ENCODE results near the gene ACE2.

DNA sequence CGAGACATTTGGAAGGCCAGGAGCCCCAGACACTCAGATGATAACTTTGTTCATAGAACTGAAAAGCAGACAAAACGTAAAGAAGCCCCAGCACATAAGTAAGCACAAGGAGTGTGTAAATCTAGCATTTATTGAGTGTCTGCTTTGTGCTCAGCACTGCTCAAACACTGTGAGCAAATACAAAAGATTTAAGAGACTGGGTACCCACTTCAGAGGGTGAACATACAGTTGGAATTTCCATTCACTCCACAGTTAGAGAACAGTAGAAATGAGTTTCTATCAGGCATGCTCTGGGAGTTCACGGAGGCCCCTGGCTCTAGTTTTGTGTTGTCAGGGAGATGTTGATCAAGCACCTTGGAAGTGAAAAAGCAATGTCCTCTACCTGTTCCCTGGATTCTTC, 39.8 kb downstream of the ACE2 start:
- no peak for TF ChIP-seq EZH2 (IDR thresholded peaks at IDR 0.05; ENCODE audit: borderline replicate concordance, insufficient read depth, low read depth, low read length, poor library complexity, severe bottlenecking)
- TF ChIP-seq, protein P1, sequence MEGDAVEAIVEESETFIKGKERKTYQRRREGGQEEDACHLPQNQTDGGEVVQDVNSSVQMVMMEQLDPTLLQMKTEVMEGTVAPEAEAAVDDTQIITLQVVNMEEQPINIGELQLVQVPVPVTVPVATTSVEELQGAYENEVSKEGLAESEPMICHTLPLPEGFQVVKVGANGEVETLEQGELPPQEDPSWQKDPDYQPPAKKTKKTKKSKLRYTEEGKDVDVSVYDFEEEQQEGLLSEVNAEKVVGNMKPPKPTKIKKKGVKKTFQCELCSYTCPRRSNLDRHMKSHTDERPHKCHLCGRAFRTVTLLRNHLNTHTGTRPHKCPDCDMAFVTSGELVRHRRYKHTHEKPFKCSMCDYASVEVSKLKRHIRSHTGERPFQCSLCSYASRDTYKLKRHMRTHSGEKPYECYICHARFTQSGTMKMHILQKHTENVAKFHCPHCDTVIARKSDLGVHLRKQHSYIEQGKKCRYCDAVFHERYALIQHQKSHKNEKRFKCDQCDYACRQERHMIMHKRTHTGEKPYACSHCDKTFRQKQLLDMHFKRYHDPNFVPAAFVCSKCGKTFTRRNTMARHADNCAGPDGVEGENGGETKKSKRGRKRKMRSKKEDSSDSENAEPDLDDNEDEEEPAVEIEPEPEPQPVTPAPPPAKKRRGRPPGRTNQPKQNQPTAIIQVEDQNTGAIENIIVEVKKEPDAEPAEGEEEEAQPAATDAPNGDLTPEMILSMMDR (IDR thresholded peaks at IDR 0.05) = no peak

Measured in B cell (primary cell).